Keratinocyte (primary cell): Measurements from ENCODE around the gene KCNB1. TPM values are rescaled to one million over a fixed set of nuclear protein-coding genes. Genes with fewer than 3 reads are reported as not detected.

Experiments used
- DNase-seq: peaks from one replicate; pipeline ENCODE4 v3.0.0-alpha.2; 2011; ENCODE audit warnings: low read depth, missing footprints, low spot score
- FAIRE-seq: peaks from 2 replicates; lab custom pipeline; 2011; peaks lifted over from hg19 to GRCh38; lab: Jason Lieb, UNC
- H2AFZ ChIP-seq: 2 replicates; pipeline ENCODE4 v1.6.0; 2012; ENCODE audit warnings: low read length, control low read depth, inconsistent platforms; ENCODE audit not compliant: control insufficient read depth
- H3K27ac ChIP-seq: 2 replicates; pipeline ENCODE4 v1.5.1; 2011; ENCODE audit warnings: low read length; ENCODE audit not compliant: control insufficient read depth, insufficient read depth
- H3K27me3 ChIP-seq: 3 replicates; pipeline ENCODE4 v1.6.0; 2011; ENCODE audit warnings: low read length; ENCODE audit not compliant: control insufficient read depth, insufficient read depth; ENCODE audit errors: extremely low read depth
- H3K36me3 ChIP-seq, 2 experiments: 2 replicates in 1 of 2; 3 replicates in 1 of 2; pipeline ENCODE4 v1.5.1; 2011; ENCODE audit warnings: low read length in 2 of 2, mild to moderate bottlenecking in 1 of 2; ENCODE audit not compliant: control insufficient read depth in 2 of 2, insufficient read depth in 2 of 2; ENCODE audit errors: extremely low read depth in 1 of 2
- H3K4me1 ChIP-seq: 3 replicates; pipeline ENCODE4 v1.5.1; 2011; ENCODE audit warnings: low read length; ENCODE audit not compliant: control insufficient read depth, insufficient read depth; ENCODE audit errors: extremely low read depth
- H3K4me2 ChIP-seq: 3 replicates; pipeline ENCODE4 v1.6.0; 2011; ENCODE audit warnings: low read depth, low read length; ENCODE audit not compliant: control insufficient read depth, insufficient read depth; ENCODE audit errors: extremely low read depth
- H3K4me3 ChIP-seq, 3 experiments: fragments of 200-600 bp in 1 of 3; sonication (generic) in 1 of 3; 2 replicates in 2 of 3; 3 replicates in 1 of 3; pipeline ENCODE4 v1.5.1; 2011 to 2016; ENCODE audit warnings: low read length in 3 of 3, mild to moderate bottlenecking in 3 of 3, control low read depth in 2 of 3, inconsistent platforms in 1 of 3, low read depth in 1 of 3, mixed read lengths in 1 of 3, mixed run types in 1 of 3, moderate library complexity in 1 of 3; ENCODE audit not compliant: control insufficient read depth in 2 of 3, insufficient read depth in 2 of 3; ENCODE audit errors: extremely low read depth in 1 of 3
- H3K79me2 ChIP-seq: 2 replicates; pipeline ENCODE4 v1.6.0; 2012; ENCODE audit warnings: low read length; ENCODE audit not compliant: control insufficient read depth, insufficient read depth
- H3K9ac ChIP-seq: 3 replicates; pipeline ENCODE4 v1.6.0; 2011; ENCODE audit warnings: low read length; ENCODE audit not compliant: control insufficient read depth, insufficient read depth; ENCODE audit errors: extremely low read depth
- H3K9me1 ChIP-seq: 3 replicates; pipeline ENCODE4 v1.6.0; 2011; ENCODE audit warnings: low read length; ENCODE audit not compliant: control insufficient read depth, insufficient read depth; ENCODE audit errors: extremely low read depth
- H3K9me3 ChIP-seq: 2 replicates; pipeline ENCODE4 v1.5.1; 2012; ENCODE audit warnings: low read depth, low read length; ENCODE audit not compliant: control insufficient read depth
- H4K20me1 ChIP-seq: 3 replicates; pipeline ENCODE4 v1.6.0; 2011; ENCODE audit warnings: low read length; ENCODE audit not compliant: control insufficient read depth, insufficient read depth; ENCODE audit errors: extremely low read depth
- CTCF ChIP-seq, 3 experiments: IDR thresholded peaks in 1 of 3; conservative IDR thresholded peaks in 1 of 3; optimal IDR thresholded peaks in 1 of 3; 2 replicates in 2 of 3; 3 replicates in 1 of 3; pipeline versions ENCODE3 to v1.5.1; 2011; ENCODE audit warnings: low read length in 3 of 3, mild to moderate bottlenecking in 3 of 3, moderate library complexity in 2 of 3, control low read depth in 1 of 3, inconsistent platforms in 1 of 3; ENCODE audit not compliant: insufficient read depth in 2 of 3; ENCODE audit errors: extremely low read depth in 1 of 3
- EZH2 ChIP-seq: IDR thresholded peaks from one replicate; pipeline ENCODE4 v1.6.1; 2012; ENCODE audit warnings: inconsistent platforms, mild to moderate bottlenecking, low read length, moderate library complexity
- dilution Hi-C: fragments of 300-500 bp; cut with MboI; formaldehyde crosslinking; loops from one replicate; pipeline ENCODE4 v1.7.0; 2020; ENCODE audit warnings: low sequenced_read_pairs; ENCODE audit not compliant: extremely low pct_ligation_motif_present
- polyA plus RNA-seq, 5 experiments: library from polyadenylated mRNA; depleted of rRNA in 3 of 5; stranded (reverse) in 3 of 5; stranded (forward) in 1 of 5; unstranded in 1 of 5; fragments of >200 nt; gene quantifications; 1 replicate in 1 of 5; 2 replicates in 3 of 5; 3 replicates in 1 of 5; pipeline versions ENCODE4 v1.2.1 to v1.2.3, GENCODE V29; 2011 to 2012; ENCODE audit warnings: missing spikeins in 2 of 5, low read depth in 1 of 5, low replicate concordance in 1 of 5

The KCNB1 gene
- polyA plus RNA-seq, 1 donor (not counting 4 experiments of a cell fraction or from before 2014, with no cell fraction given) = not detected

- H3K4me2 ChIP-seq = no peak overlapping the region
- H3K9ac ChIP-seq = no peak overlapping the region
- H3K27me3 ChIP-seq = peaks cover 29% of the 10 kb centered on the region
- H3K27ac ChIP-seq = no peak overlapping the region
- no peaks in the 10 kb centered on the region for H3K9me3 ChIP-seq
- FAIRE-seq (no peak), DNase-seq (no peak)
- H3K4me1 ChIP-seq = no peaks in the 10 kb centered on the region
- dilution Hi-C loops = no loop called here
- no peak overlapping the region for H2AFZ ChIP-seq
- no peaks in the 10 kb centered on the region for H3K9me1 ChIP-seq
- no peaks in the 10 kb centered on the region for H4K20me1 ChIP-seq
- TF ChIP-seq CTCF (optimal IDR thresholded peaks at IDR 0.05 in 1 of 3, IDR thresholded peaks at IDR 0.05 in 1 of 3, conservative IDR thresholded peaks at IDR 0.05 in 1 of 3; ENCODE audit: extremely low read depth in 1 of 3, insufficient read depth in 2 of 3, low read length in 3 of 3) (no peak), EZH2 (no peak)
- no peaks in the 10 kb centered on the region for H3K36me3 ChIP-seq
- no peaks in the 10 kb centered on the region for H3K79me2 ChIP-seq
- H3K4me3 ChIP-seq = no peak overlapping the region
Measured at GRCh38 chr20:49430320-49430719, 52.1 kb downstream of the KCNB1 start.

- no peak overlapping the region for H3K4me3 ChIP-seq
- dilution Hi-C loops = no loop called here
- H3K9me3 ChIP-seq = no peaks in the 10 kb centered on the region
- no peaks in the 10 kb centered on the region for H4K20me1 ChIP-seq
- H3K9me1 ChIP-seq = no peaks in the 10 kb centered on the region
- peaks cover 21% of the 10 kb centered on the region for H3K27me3 ChIP-seq
- H3K36me3 ChIP-seq = no peaks in the 10 kb centered on the region
- FAIRE-seq (no peak), DNase-seq (no peak)
- TF ChIP-seq CTCF (optimal IDR thresholded peaks at IDR 0.05 in 1 of 3, IDR thresholded peaks at IDR 0.05 in 1 of 3, conservative IDR thresholded peaks at IDR 0.05 in 1 of 3; ENCODE audit: extremely low read depth in 1 of 3, insufficient read depth in 2 of 3, low read length in 3 of 3) (no peak), EZH2 (no peak)
- H3K9ac ChIP-seq = no peak overlapping the region
- H3K79me2 ChIP-seq = no peaks in the 10 kb centered on the region
- H3K4me2 ChIP-seq = no peak overlapping the region
- H2AFZ ChIP-seq = no peak overlapping the region
- no peaks in the 10 kb centered on the region for H3K4me1 ChIP-seq
- no peak overlapping the region for H3K27ac ChIP-seq
Measured at GRCh38 chr20:49427751-49428518, 54.5 kb downstream of the KCNB1 start.
